Body of pancreas (tissue), 4 donors: ENCODE results near the gene FADS3. TPM values are rescaled to one million over a fixed set of nuclear protein-coding genes. Genes with fewer than 3 reads are reported as not detected.

ENCODE experiments used
- ATAC-seq: fragments of 150-250 bp; one replicate; pipeline ENCODE4 v1.9.1; 2016
- DNase-seq, 4 donors: peaks; one replicate each; pipeline ENCODE4 v3.0.0-alpha.2; 2019
- H3K27ac ChIP-seq, 4 donors: fragments of 200-600 bp; sonication (generic); 1 replicate in 3 of 4; 2 replicates in 1 of 4; pipeline versions ENCODE4 v1.5.1 to v1.6.1; 2016 to 2019; ENCODE audit warnings: mild to moderate bottlenecking in 1 of 4, mixed read lengths in 1 of 4, moderate library complexity in 1 of 4
- H3K27me3 ChIP-seq, 2 donors: fragments of 200-600 bp; sonication (generic); one replicate each; pipeline ENCODE4 v1.6.0; 2016; ENCODE audit warnings: mild to moderate bottlenecking in 1 of 2
- H3K36me3 ChIP-seq, 2 donors: fragments of 200-600 bp; sonication (generic); replicated peaks in 1 of 2; 2 replicates each; pipeline ENCODE4 v1.5.1; 2016; ENCODE audit warnings: low read depth in 2 of 2; ENCODE audit not compliant: insufficient read depth in 1 of 2
- H3K4me1 ChIP-seq: fragments of 200-600 bp; sonication (generic); one replicate; pipeline ENCODE4 v1.6.0; 2016
- H3K4me3 ChIP-seq, 2 donors: fragments of 200-600 bp; sonication (generic); 1 replicate in 1 of 2; 2 replicates in 1 of 2; pipeline ENCODE4 v1.5.1; 2016 to 2019
- H3K9me3 ChIP-seq, 3 donors: fragments of 200-600 bp; sonication (generic); 1 replicate in 2 of 3; 2 replicates in 1 of 3; pipeline ENCODE4 v1.5.1; 2016
- POLR2A ChIP-seq, 3 donors: fragments of 450-650 bp; IDR thresholded peaks; one replicate each; pipeline ENCODE4 v1.6.1; 2016; ENCODE audit warnings: antibody characterized with exemption in 3 of 3, mild to moderate bottlenecking in 2 of 3
- WGBS, 2 donors: methylation state at CpG; one replicate each; pipeline ENCODE4 v1.1.5; 2017; 5-methylcytosine and 5-hydroxymethylcytosine counted together
- intact Hi-C: fragments of 100-400 bp; cut with DNase I; formaldehyde crosslinking; loops from one replicate; pipeline ENCODE4 v1.15.1; 2023
- total RNA-seq, 2 donors: library from RNA; depleted of rRNA; stranded (reverse); fragments of >200 nt; gene quantifications; one replicate each; pipeline ENCODE4 v1.1.0, GENCODE V29; 2016
- TF ChIP-seq, protein P1 (sequence below), 7 experiments: fragments of 450-650 bp in 4 of 7; fragments of 200-600 bp in 3 of 7; sonication (generic) in 3 of 7; IDR thresholded peaks; one replicate each; pipeline ENCODE4 v1.5.1; 2016 to 2019; ENCODE audit warnings: antibody characterized with exemption in 7 of 7

FADS3 gene
- total RNA-seq, 2 donors from 2014 or later = 30.9 to 33.0 TPM

DNA sequence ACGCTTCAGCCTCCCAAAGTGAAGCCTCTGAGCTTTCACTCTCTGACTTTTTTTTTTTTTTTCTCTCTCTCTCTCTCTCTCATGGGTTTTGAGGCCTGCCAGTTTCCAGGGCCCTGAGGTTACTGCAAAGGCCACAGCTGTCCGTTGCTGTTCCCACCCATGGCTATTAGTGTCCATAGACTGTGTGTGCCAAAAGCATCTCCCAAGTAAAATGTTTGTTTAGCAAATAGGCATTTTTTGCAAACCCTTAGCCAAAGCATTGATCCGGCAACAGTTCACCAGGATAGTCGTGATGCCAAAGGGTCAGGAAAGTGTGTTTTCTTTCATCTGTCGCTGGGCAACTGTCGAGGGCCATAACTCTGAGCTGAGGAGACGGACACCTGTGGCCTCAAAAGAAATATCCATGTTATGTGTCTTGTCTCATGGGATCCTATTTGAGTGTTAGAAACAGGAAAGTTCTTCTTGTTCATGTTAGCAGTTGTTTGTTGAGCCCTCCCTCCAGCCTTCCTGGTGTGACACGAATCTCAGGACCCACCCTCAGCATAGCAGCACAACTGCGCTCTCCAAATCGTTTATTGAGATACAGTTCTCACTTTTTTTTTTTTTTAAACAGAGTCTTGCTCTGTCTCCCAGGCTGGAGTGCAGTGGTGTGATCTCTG, 44.9 kb downstream of the FADS3 start:
- Histone ChIP-seq H3K27ac (no peak overlapping the region), H3K9me3 (no peaks in the 10 kb centered on the region), H3K27me3 (no peaks in the 10 kb centered on the region), H3K36me3 (no peaks in the 10 kb centered on the region), H3K4me3 (no peak overlapping the region), H3K4me1 (no peaks in the 10 kb centered on the region)
- TF ChIP-seq, protein P1, sequence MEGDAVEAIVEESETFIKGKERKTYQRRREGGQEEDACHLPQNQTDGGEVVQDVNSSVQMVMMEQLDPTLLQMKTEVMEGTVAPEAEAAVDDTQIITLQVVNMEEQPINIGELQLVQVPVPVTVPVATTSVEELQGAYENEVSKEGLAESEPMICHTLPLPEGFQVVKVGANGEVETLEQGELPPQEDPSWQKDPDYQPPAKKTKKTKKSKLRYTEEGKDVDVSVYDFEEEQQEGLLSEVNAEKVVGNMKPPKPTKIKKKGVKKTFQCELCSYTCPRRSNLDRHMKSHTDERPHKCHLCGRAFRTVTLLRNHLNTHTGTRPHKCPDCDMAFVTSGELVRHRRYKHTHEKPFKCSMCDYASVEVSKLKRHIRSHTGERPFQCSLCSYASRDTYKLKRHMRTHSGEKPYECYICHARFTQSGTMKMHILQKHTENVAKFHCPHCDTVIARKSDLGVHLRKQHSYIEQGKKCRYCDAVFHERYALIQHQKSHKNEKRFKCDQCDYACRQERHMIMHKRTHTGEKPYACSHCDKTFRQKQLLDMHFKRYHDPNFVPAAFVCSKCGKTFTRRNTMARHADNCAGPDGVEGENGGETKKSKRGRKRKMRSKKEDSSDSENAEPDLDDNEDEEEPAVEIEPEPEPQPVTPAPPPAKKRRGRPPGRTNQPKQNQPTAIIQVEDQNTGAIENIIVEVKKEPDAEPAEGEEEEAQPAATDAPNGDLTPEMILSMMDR (IDR thresholded peaks at IDR 0.05) = no peak
- no peak for TF ChIP-seq POLR2A (IDR thresholded peaks at IDR 0.05)
- intact Hi-C loops = no loop called here
- ATAC-seq = no peak
- 81 to 82% methylated on average over 10 of the region's 10 CpGs for WGBS, 2 donors
- DNase-seq = no peak

DNA sequence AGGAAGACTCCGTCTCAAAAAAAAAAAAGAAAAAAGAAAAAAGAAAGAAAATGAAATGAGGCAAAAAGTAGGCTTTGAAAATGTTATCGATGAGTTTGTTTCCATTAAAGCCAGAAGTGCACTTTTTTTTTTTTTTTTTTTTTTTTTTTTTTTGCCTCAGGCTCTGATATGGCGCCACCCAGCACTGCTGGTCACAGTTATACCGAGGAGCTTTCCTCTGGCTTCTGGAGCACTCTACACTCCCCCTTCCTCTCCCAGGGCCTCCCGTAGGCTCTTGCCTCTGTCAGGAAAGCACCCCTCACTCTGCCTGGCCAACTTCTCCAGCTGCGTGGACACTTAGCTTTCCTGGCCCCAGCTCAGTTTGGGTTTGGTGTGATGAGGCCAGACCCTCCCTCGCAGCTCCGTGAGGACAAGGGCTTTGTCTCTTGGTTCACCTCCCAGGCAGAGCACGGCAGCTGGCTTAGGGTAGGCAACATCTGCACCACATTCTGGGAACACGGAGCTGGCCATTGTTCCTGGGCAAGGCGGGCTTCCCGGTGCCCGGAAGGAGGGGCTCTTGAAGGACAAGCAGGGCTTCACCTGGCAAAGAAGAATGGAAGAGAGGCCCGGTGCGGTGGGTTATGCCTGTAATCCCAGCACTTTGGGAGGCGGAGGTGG, 46.3 kb downstream of the FADS3 start:
- ATAC-seq (no peak), DNase-seq (no peak)
- Histone ChIP-seq H3K4me1 (no peaks in the 10 kb centered on the region), H3K36me3 (no peaks in the 10 kb centered on the region), H3K9me3 (no peaks in the 10 kb centered on the region), H3K27me3 (no peaks in the 10 kb centered on the region), H3K27ac (no peak overlapping the region), H3K4me3 (no peak overlapping the region)
- intact Hi-C loops = no loop called here
- TF ChIP-seq, protein P1 (IDR thresholded peaks at IDR 0.05) = no peak
- no peak for TF ChIP-seq POLR2A (IDR thresholded peaks at IDR 0.05)
- WGBS, 2 donors = 90% methylated on average over 14 to 16 of the region's 16 CpGs

DNA sequence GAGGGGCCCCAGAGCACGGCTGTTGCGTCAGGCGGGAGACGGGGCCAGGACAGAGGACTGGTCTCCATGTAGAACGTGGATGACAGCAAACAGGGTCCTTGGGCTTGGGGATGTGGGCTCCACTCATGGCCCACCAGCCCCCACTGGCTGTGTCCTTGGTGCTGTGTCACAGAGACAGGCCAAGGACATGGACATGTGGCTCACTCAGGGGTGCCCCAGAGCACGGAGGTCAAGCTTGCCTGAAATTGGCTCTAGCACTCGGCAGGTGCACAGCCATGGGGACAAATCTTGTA, 48.9 kb downstream of the FADS3 start:
- Histone ChIP-seq H3K4me1 (no peaks in the 10 kb centered on the region), H3K36me3 (no peaks in the 10 kb centered on the region), H3K27ac (peak overlapping the region in 1 of 4 donors; percentile 17), H3K9me3 (no peaks in the 10 kb centered on the region), H3K27me3 (no peaks in the 10 kb centered on the region), H3K4me3 (no peak overlapping the region)
- ATAC-seq (no peak), DNase-seq (no peak)
- TF ChIP-seq, protein P1 (IDR thresholded peaks at IDR 0.05) = no peak
- no peak for TF ChIP-seq POLR2A (IDR thresholded peaks at IDR 0.05)
- 79 to 94% methylated on average over 6 to 7 of the region's 7 CpGs for WGBS, 2 donors
- intact Hi-C loops = no loop called here

DNA sequence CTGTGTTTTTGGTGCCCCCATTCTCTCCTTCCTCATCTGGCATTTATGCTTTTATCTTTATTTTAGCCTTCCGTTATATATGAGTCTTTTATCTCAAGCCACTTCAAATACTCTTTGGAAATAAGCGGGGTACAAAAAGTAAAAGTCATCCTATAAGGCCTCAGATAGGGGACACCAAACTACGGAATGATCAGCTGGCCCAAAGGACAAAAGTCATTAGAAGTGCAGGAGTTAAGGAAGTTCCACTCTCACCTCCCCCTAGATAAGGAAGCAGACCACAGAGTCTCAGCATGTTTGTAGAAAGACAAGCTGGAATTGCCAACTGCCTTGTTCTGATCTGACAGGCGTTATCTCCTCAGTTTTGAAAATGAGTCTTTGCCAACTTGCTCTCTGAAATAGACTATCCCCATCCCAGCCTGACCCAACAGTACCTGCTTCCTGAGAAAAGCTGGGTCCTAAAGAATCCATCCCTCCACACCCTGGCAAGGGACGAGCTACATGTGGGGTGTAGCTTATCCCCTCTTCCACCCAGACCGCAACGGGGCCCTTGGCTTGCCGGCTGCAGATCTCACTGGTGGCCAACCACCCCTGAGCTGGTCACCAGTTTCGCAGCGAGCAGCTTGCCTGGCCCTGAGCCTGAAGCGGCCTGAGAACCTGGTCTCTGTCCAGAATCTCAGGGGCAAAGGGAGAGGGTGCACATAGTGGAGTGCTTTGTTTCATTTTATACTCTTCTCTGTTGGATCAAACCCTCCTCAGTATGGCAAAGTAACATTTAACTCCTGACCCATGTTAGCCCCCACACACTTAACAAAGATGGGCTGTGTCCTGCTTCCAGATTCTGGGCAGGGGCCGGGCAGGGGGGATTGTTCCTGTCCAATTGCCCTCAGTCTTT, 49.5 kb downstream of the FADS3 start:
- Histone ChIP-seq H3K9me3 (no peaks in the 10 kb centered on the region), H3K36me3 (no peaks in the 10 kb centered on the region), H3K4me1 (no peaks in the 10 kb centered on the region), H3K27me3 (no peaks in the 10 kb centered on the region), H3K27ac (peak overlapping the region in 1 of 4 donors; percentile 17), H3K4me3 (no peak overlapping the region)
- DNase-seq (peak in 1 of 4 donors; percentile 34), ATAC-seq (peak; percentile 47)
- WGBS, 2 donors = 72 to 80% methylated on average over 8 to 12 of the region's 12 CpGs
- TF ChIP-seq POLR2A (IDR thresholded peaks at IDR 0.05) = no peak
- intact Hi-C loops = no loop called here

DNA sequence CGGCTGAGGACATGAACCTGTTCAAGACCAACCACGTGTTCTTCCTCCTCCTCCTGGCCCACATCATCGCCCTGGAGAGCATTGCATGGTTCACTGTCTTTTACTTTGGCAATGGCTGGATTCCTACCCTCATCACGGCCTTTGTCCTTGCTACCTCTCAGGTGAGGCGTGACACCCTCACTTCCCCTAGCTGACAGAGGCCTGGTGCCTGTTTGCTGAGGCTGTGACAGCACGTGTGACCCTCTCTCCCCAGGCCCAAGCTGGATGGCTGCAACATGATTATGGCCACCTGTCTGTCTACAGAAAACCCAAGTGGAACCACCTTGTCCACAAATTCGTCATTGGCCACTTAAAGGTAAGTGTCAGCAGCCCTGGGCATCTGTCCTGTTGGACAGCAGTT, 51.0 kb downstream of the FADS3 start:
- no peak for TF ChIP-seq POLR2A (IDR thresholded peaks at IDR 0.05)
- TF ChIP-seq, protein P1 (IDR thresholded peaks at IDR 0.05) = no peak
- no peaks in the 10 kb centered on the region for H3K36me3 ChIP-seq
- H3K4me1 ChIP-seq = no peaks in the 10 kb centered on the region
- intact Hi-C loops = no loop called here
- H3K9me3 ChIP-seq = no peaks in the 10 kb centered on the region
- DNase-seq = no peak
- H3K27me3 ChIP-seq = no peaks in the 10 kb centered on the region
- no peak for ATAC-seq
- 90 to 93% methylated on average over 6 to 7 of the region's 7 CpGs for WGBS, 2 donors
- no peak overlapping the region for H3K4me3 ChIP-seq
- H3K27ac ChIP-seq = no peak overlapping the region
